Measurements from ENCODE around the gene ANKRD52.
"Not testable (repeated sequence)": the region's sequence is repeated elsewhere in the genome, so short reads cannot be mapped to it uniquely, and the experiment has no call there.

ANKRD52 gene

GRCh38 chr12:56258068-56258819 is at the start of gene ANKRD52:
Gene ANKRD52 (minus strand): TSS chr12:56258384. CDS start chr12:56258269, 115 bp downstream.
- DNase-seq = peak; percentile 74 to 86

- DNase-seq = no peak
Measured at GRCh38 chr12:56307221-56307965, 49.2 kb upstream of the ANKRD52 start.

- no peak for DNase-seq
Measured at GRCh38 chr12:56304872-56305590, 46.8 kb upstream of the ANKRD52 start.

GRCh38 chr12:56304276-56304675 is 46.1 kb upstream of the ANKRD52 start:
- no peak for DNase-seq

- no peak for DNase-seq
Measured at GRCh38 chr12:56300644-56301464, 42.7 kb upstream of the ANKRD52 start.

- peak; percentile 99 for DNase-seq
Measured at GRCh38 chr12:56299853-56300643, 41.9 kb upstream of the ANKRD52 start, which contains the start of gene CS. Gene CS (minus strand): TSS chr12:56300330. CDS start chr12:56300201, 129 bp downstream.

GRCh38 chr12:56299308-56299852 is 41.2 kb upstream of the ANKRD52 start:
- DNase-seq = peak in 1 of 2 donors; percentile 53

GRCh38 chr12:56298828-56299227 is 40.6 kb upstream of the ANKRD52 start:
- no peak for DNase-seq

- no peak for DNase-seq
Measured at GRCh38 chr12:56297400-56297799, 39.2 kb upstream of the ANKRD52 start.

- no peak for DNase-seq
Measured at GRCh38 chr12:56296295-56296694, 38.1 kb upstream of the ANKRD52 start.

GRCh38 chr12:56293795-56294194 is 35.6 kb upstream of the ANKRD52 start:
- DNase-seq = no peak

GRCh38 chr12:56288705-56289387 is 30.7 kb upstream of the ANKRD52 start:
- DNase-seq = no peak

- no peak for DNase-seq
Measured at GRCh38 chr12:56286044-56286830, 28.1 kb upstream of the ANKRD52 start.

- DNase-seq = not testable (repeated sequence)
Measured at GRCh38 chr12:56284263-56284662, 26.1 kb upstream of the ANKRD52 start.

- no peak for DNase-seq
Measured at GRCh38 chr12:56282579-56282978, 24.4 kb upstream of the ANKRD52 start.

GRCh38 chr12:56282030-56282429 is 23.8 kb upstream of the ANKRD52 start:
- DNase-seq = no peak

GRCh38 chr12:56280849-56281248 is 22.7 kb upstream of the ANKRD52 start:
- no peak for DNase-seq

- DNase-seq = no peak
Measured at GRCh38 chr12:56278905-56279304, 20.7 kb upstream of the ANKRD52 start.

GRCh38 chr12:56274299-56274698 is 16.1 kb upstream of the ANKRD52 start:
- no peak for DNase-seq

- not testable (repeated sequence) for DNase-seq
Measured at GRCh38 chr12:56272468-56272867, 14.3 kb upstream of the ANKRD52 start.
